Neural progenitor cell (in vitro differentiated cells): ENCODE measurements around the gene DDOST.

Experiments used
- EZH2 ChIP-seq: fragments of 200-600 bp; sonication (generic); IDR thresholded peaks from 2 replicates; pipeline ENCODE4 v1.6.1; 2017; ENCODE audit warnings: antibody characterized with exemption, mild to moderate bottlenecking, moderate library complexity
- EZH2phosphoT487 ChIP-seq: fragments of 200-600 bp; sonication (generic); IDR thresholded peaks from 2 replicates; pipeline ENCODE4 v1.6.1; 2017; ENCODE audit warnings: antibody characterized with exemption
- TF ChIP-seq, protein P1 (sequence below): fragments of 200-600 bp; sonication (generic); IDR thresholded peaks from 2 replicates; pipeline ENCODE4 v1.5.1; 2017; ENCODE audit warnings: antibody characterized with exemption, mild to moderate bottlenecking

DNA sequence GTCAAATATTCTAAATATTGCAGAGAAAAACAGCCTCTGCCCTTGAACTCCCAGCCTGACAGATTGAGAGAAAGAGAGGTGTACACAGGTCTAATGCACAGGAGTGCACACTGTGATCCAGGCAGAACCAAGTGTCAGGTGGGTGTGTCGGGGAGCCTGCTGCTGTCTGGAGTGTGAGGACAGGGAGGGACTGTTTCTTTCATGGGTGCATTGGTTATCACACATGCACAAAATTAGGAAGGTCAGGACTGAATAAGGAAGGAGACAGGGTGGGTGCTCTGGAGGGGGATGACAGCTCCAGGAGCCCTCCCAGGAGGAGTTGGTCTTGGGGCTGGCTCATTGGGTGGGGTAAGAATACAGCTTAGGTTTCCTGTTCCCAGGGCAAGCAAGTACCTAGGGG lies 41.2 kb downstream of the DDOST start:
- TF ChIP-seq, protein P1, sequence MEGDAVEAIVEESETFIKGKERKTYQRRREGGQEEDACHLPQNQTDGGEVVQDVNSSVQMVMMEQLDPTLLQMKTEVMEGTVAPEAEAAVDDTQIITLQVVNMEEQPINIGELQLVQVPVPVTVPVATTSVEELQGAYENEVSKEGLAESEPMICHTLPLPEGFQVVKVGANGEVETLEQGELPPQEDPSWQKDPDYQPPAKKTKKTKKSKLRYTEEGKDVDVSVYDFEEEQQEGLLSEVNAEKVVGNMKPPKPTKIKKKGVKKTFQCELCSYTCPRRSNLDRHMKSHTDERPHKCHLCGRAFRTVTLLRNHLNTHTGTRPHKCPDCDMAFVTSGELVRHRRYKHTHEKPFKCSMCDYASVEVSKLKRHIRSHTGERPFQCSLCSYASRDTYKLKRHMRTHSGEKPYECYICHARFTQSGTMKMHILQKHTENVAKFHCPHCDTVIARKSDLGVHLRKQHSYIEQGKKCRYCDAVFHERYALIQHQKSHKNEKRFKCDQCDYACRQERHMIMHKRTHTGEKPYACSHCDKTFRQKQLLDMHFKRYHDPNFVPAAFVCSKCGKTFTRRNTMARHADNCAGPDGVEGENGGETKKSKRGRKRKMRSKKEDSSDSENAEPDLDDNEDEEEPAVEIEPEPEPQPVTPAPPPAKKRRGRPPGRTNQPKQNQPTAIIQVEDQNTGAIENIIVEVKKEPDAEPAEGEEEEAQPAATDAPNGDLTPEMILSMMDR: no peak
- TF ChIP-seq EZH2 (no peak), EZH2phosphoT487 (no peak)
